ENCODE data around the gene NCOR1.
"Not testable (repeated sequence)": the region's sequence is repeated elsewhere in the genome, so short reads cannot be mapped to it uniquely, and the experiment has no call there.

Gene NCOR1

DNA sequence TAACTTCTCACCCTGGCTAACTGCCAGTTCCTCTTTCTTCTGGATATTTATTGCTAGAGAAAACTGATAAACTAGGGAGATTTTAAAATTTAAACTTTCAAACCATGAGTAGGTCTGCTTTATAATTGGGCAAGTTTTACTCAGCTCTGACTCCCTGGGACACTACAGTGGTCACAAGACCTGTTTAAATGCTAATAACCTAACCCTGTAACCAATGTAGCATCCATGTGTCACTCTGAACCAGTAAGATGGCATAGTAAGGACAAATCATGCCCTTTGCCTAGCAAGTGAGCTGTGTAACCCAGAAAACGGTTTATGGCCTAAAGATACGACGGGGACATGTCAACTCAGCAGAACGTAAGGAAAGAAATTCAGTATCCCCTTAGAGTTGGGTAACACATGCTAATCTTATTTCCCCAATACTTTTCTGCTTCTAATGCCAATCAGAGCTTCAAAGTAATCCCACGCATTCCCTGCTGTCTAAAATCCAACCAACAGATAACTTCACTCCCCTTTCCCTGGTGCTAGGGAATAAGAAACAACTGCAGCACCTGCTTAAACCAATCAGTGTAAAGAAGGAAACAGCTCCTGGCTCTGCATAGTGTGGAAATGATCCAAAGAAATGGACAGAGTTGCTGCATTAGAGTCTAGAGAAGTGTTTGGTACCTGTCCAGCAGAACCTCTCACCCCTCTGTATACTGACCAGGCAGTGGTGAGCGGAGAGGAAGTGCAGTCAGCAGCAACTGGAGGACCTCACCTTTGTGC lies 85.7 kb downstream of the NCOR1 start:
- no peak for DNase-seq (ENCODE audit: extremely low spot score)
- ChIA-PET CTCF (no interaction called here), POLR2A (no interaction called here)
- TF ChIP-seq SUZ12 (IDR thresholded peaks at IDR 0.05) (no peak), CTBP1 (IDR thresholded peaks at IDR 0.05; ENCODE audit: borderline replicate concordance) (no peak), NFRKB (IDR thresholded peaks at IDR 0.05) (no peak), BHLHE40 (IDR thresholded peaks at IDR 0.05; ENCODE audit: borderline replicate concordance) (no peak)

- CTCF ChIA-PET = interaction anchor here (1.1 kb wide), 1 partner anchor 14 kb away, joined by 3 read pairs; no protein-coding TSS in a partner anchor
- POLR2A ChIA-PET = no interaction called here
- no peak for DNase-seq (ENCODE audit: extremely low spot score)
- TF ChIP-seq FOXM1 (IDR thresholded peaks at IDR 0.05; ENCODE audit: borderline replicate concordance) (no peak), SP1 (IDR thresholded peaks at IDR 0.05) (no peak), NFRKB (IDR thresholded peaks at IDR 0.05) (no peak), LEF1 (IDR thresholded peaks at IDR 0.05; ENCODE audit: borderline replicate concordance) (no peak), L3MBTL2 (conservative IDR thresholded peaks at IDR 0.05) (no peak), ARNT (IDR thresholded peaks at IDR 0.05) (no peak), HDGF (IDR thresholded peaks at IDR 0.05; ENCODE audit: borderline replicate concordance) (no peak), FOXK2 (IDR thresholded peaks at IDR 0.05) (no peak), ZNF384 (IDR thresholded peaks at IDR 0.05) (no peak), TARDBP (IDR thresholded peaks at IDR 0.05) (no peak), ELF4 (IDR thresholded peaks at IDR 0.05) (no peak), FOXA1 (IDR thresholded peaks at IDR 0.05) (no peak), SUZ12 (IDR thresholded peaks at IDR 0.05) (no peak)
Measured at GRCh38 chr17:16123531-16123930, 91.8 kb downstream of the NCOR1 start.

DNA sequence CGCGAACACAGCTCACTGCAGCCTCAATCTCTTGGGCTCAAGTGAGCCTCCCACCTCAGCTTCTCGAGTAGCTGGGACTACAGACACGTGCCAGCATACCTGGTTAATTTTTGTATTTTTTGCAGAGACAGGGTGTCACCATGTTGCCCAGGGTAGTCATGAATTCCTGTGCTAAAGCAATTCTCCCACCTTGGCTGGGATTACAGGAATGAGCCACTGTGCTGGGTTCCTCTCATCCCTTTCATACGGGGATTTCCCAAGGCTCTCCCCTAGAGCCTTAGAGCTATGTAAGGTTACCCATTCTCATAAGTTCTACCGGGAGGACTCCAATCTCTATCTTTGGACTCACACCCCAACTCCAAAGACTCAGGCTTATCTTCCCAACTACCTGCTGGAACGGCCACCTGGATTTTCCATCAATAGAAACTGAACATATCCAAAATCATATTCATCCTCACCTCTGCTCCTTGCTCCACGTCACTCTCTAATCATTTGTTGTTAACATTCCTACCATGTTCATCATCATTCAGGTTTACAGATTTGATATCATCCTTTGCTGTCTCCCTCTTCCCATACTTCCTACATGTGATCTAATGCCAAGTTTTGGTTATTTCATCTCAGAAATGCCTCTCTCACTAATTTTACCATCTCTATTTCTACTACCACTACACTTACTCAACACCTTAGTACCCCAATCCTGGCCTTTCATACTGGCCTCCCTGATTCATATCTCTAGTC lies 92.5 kb downstream of the NCOR1 start:
- no peak for DNase-seq (ENCODE audit: extremely low spot score)
- ChIA-PET POLR2A (no interaction called here), CTCF (interaction anchor here (1.1 kb wide), 1 partner anchor 13 kb away, joined by 3 read pairs; no protein-coding TSS in a partner anchor)
- no peak for TF ChIP-seq BHLHE40 (IDR thresholded peaks at IDR 0.05; ENCODE audit: borderline replicate concordance)
- no peak for TF ChIP-seq L3MBTL2 (conservative IDR thresholded peaks at IDR 0.05)
- no peak for TF ChIP-seq TARDBP (IDR thresholded peaks at IDR 0.05)
- no peak for TF ChIP-seq ELF4 (IDR thresholded peaks at IDR 0.05)
- TF ChIP-seq LEF1 (IDR thresholded peaks at IDR 0.05; ENCODE audit: borderline replicate concordance) = no peak
- no peak for TF ChIP-seq NFRKB (IDR thresholded peaks at IDR 0.05)
- no peak for TF ChIP-seq SP1 (IDR thresholded peaks at IDR 0.05)
- TF ChIP-seq FOXK2 (IDR thresholded peaks at IDR 0.05) = no peak
- no peak for TF ChIP-seq CTBP1 (IDR thresholded peaks at IDR 0.05; ENCODE audit: borderline replicate concordance)
- no peak for TF ChIP-seq FOXA1 (IDR thresholded peaks at IDR 0.05)
- no peak for TF ChIP-seq ARNT (IDR thresholded peaks at IDR 0.05)
- no peak for TF ChIP-seq HDGF (IDR thresholded peaks at IDR 0.05; ENCODE audit: borderline replicate concordance)
- no peak for TF ChIP-seq FOXM1 (IDR thresholded peaks at IDR 0.05; ENCODE audit: borderline replicate concordance)
- TF ChIP-seq PKNOX1 (IDR thresholded peaks at IDR 0.05) = no peak

DNA sequence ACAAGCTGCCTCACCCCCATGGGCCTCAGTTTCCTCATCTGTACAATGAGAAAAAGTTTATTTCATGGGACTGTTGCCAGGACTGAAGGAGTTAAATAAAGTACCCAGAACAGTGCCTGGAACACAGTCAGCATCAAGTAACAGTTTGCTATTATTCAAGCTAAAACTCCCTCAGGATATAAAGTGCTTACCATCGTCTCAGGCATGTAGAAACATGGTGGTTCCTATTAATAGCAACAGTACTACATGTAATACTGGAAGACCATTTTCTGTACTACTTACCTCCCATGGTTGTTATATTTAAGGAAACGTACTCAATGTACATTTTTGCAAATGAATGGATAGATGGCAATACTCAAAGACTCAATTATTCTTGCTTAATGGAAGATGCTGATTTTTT lies 93.4 kb downstream of the NCOR1 start:
- CTCF ChIA-PET = no interaction called here
- no peak for DNase-seq (ENCODE audit: extremely low spot score)
- POLR2A ChIA-PET = no interaction called here
- TF ChIP-seq HDGF (IDR thresholded peaks at IDR 0.05; ENCODE audit: borderline replicate concordance) (no peak), SP1 (IDR thresholded peaks at IDR 0.05) (no peak), ARNT (IDR thresholded peaks at IDR 0.05) (no peak), ELF4 (IDR thresholded peaks at IDR 0.05) (no peak), LEF1 (IDR thresholded peaks at IDR 0.05; ENCODE audit: borderline replicate concordance) (no peak), BHLHE40 (IDR thresholded peaks at IDR 0.05; ENCODE audit: borderline replicate concordance) (no peak), FOXM1 (IDR thresholded peaks at IDR 0.05; ENCODE audit: borderline replicate concordance) (no peak), TARDBP (IDR thresholded peaks at IDR 0.05) (no peak), ZNF384 (IDR thresholded peaks at IDR 0.05) (no peak), FOXK2 (IDR thresholded peaks at IDR 0.05) (no peak), SUZ12 (IDR thresholded peaks at IDR 0.05) (no peak)

DNA sequence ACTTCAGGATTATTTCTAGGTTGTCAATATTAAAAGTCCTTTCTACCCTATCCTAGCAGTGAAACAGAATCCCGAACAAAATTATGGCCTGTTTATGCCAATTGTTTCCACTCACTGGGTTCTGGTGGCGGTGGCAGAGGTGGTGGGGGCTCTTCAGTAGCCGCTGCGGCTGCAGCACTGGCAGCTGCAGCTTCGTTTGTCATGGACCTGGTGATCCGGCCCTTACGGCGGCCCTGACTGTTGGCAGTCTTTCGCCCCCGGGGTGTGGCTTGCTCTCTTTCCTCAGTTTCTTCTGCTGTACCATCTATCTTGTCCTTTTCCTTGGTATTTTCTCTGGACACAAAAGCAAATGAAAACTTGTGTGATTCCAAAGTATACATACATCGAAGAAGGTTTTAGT lies 94.4 kb downstream of the NCOR1 start:
- ChIA-PET POLR2A (no interaction called here), CTCF (no interaction called here)
- no peak for TF ChIP-seq ELF4 (IDR thresholded peaks at IDR 0.05)
- no peak for TF ChIP-seq BHLHE40 (IDR thresholded peaks at IDR 0.05; ENCODE audit: borderline replicate concordance)
- TF ChIP-seq L3MBTL2 (conservative IDR thresholded peaks at IDR 0.05) = no peak
- no peak for DNase-seq (ENCODE audit: extremely low spot score)

- TF ChIP-seq TARDBP (IDR thresholded peaks at IDR 0.05) = no peak
- TF ChIP-seq BHLHE40 (IDR thresholded peaks at IDR 0.05; ENCODE audit: borderline replicate concordance) = no peak
- no peak for TF ChIP-seq ZNF384 (IDR thresholded peaks at IDR 0.05)
- no peak for TF ChIP-seq L3MBTL2 (conservative IDR thresholded peaks at IDR 0.05)
- TF ChIP-seq HDGF (IDR thresholded peaks at IDR 0.05; ENCODE audit: borderline replicate concordance) = no peak
- no peak for TF ChIP-seq LEF1 (IDR thresholded peaks at IDR 0.05; ENCODE audit: borderline replicate concordance)
- ChIA-PET POLR2A (no interaction called here), CTCF (interaction anchor here (0.6 to 0.9 kb wide), 2 partner anchors 96 to 858 kb away, joined by 3 to 5 read pairs; no protein-coding TSS in a partner anchor)
- DNase-seq (ENCODE audit: extremely low spot score) = no peak
Measured at GRCh38 chr17:16117149-16117548, 98.2 kb downstream of the NCOR1 start.

GRCh38 chr17:16115077-16115698 lies 100.1 kb downstream of the NCOR1 start:
- POLR2A ChIA-PET; CTCF ChIA-PET; DNase-seq (ENCODE audit: extremely low spot score): not testable (repeated sequence)
